Gastroesophageal sphincter (tissue), 4 donors: ENCODE measurements around the gene SRPK2. TPM values are rescaled to one million over a fixed set of nuclear protein-coding genes. Genes with fewer than 3 reads are reported as not detected.
"Not testable (repeated sequence)": the region's sequence is repeated elsewhere in the genome, so short reads cannot be mapped to it uniquely, and the experiment has no call there.

Experiments
- ATAC-seq: fragments of 150-250 bp; one replicate; pipeline ENCODE4 v1.9.1; 2016; ENCODE audit warnings: mild to moderate bottlenecking, moderate library complexity
- H3K27ac ChIP-seq, 4 donors: fragments of 200-600 bp; sonication (generic) in 3 of 4; 1 replicate in 3 of 4; 2 replicates in 1 of 4; pipeline ENCODE4 v1.5.1; 2016 to 2019
- H3K27me3 ChIP-seq: fragments of 200-600 bp; sonication (generic); one replicate; pipeline ENCODE4 v1.5.1; 2019
- H3K36me3 ChIP-seq, 2 donors: fragments of 200-600 bp; sonication (generic); one replicate each; pipeline ENCODE4 v1.5.1; 2019; ENCODE audit warnings: control low read depth in 1 of 2
- H3K4me1 ChIP-seq, 3 donors: fragments of 200-600 bp; sonication (generic); 1 replicate in 2 of 3; 2 replicates in 1 of 3; pipeline ENCODE4 v1.5.1; 2016 to 2019; ENCODE audit warnings: control low read depth in 2 of 3
- H3K4me3 ChIP-seq, 2 donors: fragments of 200-600 bp; sonication (generic); one replicate each; pipeline ENCODE4 v1.5.1; 2019; ENCODE audit warnings: mild to moderate bottlenecking in 1 of 2, moderate library complexity in 1 of 2
- H3K9me3 ChIP-seq, 3 donors: fragments of 200-600 bp; sonication (generic); one replicate each; pipeline ENCODE4 v1.5.1; 2017 to 2019; ENCODE audit warnings: control low read depth in 2 of 3
- EP300 ChIP-seq: sonication (generic); formaldehyde crosslinking; IDR thresholded peaks from one replicate; pipeline ENCODE4 v1.6.1; 2017; ENCODE audit warnings: antibody characterized with exemption, mild to moderate bottlenecking
- POLR2A ChIP-seq, 2 donors: fragments of 450-650 bp; IDR thresholded peaks; one replicate each; pipeline ENCODE4 v1.6.1; 2017; ENCODE audit warnings: antibody characterized with exemption in 2 of 2, mild to moderate bottlenecking in 2 of 2, moderate library complexity in 1 of 2
- POLR2AphosphoS5 ChIP-seq: sonication (generic); formaldehyde crosslinking; IDR thresholded peaks from one replicate; pipeline ENCODE4 v1.6.1; 2017; ENCODE audit warnings: antibody characterized with exemption
- WGBS, 2 donors: methylation state at CpG; one replicate each; pipeline ENCODE4 v1.1.5; 2018; ENCODE audit warnings: low coverage in 1 of 2; 5-methylcytosine and 5-hydroxymethylcytosine counted together
- total RNA-seq, 4 donors: library from RNA; depleted of rRNA; stranded (reverse); fragments of >200 nt; gene quantifications; one replicate each; pipeline ENCODE4 v1.1.0, GENCODE V29; 2016
- TF ChIP-seq, protein P1 (sequence below), 4 experiments: fragments of 200-600 bp in 2 of 4; fragments of 450-650 bp in 2 of 4; sonication (generic) in 1 of 4; IDR thresholded peaks; one replicate each; pipeline ENCODE4 v1.5.1; 2017 to 2019; ENCODE audit warnings: antibody characterized with exemption in 4 of 4, mild to moderate bottlenecking in 2 of 4, moderate library complexity in 2 of 4

Gene SRPK2
- total RNA-seq, 4 donors from 2014 or later = 41.7 to 47.9 (median 43.8) TPM

DNA sequence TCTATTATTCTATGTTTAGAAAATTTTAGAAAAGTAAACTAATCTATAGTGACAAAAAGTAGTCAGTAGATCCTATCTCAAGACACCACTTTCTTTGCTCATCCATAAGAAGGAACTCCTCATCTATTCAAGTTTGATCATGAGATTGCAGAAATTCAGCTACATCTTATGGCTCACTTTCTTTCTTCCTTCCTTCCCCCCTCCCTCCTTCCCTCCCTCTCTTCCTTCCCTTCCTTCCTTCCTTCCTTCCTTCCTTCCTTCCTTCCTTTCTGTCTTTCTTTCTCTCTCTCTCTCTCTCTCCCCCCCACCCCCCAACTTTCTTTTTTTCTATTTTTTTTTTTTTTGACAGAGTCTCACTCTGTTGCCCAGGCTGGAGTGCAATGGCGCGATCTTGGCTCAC is 35.3 kb upstream of the SRPK2 start:
- no peaks in the 10 kb centered on the region for H3K9me3 ChIP-seq
- WGBS, 2 donors = 100% methylated on average over 2 of the region's 2 CpGs

DNA sequence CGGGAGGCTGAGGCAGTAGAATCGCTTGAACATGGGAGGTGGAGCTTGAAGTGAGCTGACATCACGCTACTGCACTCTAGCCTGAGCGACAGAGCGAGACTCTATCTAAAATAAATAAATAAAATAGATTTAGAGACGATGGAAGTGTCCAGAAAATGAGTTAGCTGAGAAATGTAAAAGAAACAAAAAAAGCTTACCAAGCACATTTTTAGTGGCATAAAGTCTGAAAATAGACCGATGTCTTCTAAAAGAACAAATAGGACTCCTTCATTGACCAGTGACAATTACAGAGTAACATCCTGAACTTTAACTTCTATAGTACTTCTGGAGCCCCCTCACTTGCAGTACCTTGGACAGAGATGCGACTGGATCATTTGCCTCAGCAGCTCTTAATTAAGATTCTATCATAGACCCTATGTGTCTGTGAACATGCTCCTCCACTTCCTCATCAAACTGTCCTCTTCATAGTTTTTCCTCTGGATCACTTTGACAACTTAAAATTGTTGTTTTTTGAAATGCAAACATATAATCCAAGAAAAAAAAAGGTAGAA is 25.2 kb upstream of the SRPK2 start:
- Histone ChIP-seq H3K9me3 (no peaks in the 10 kb centered on the region), H3K4me1 (no peaks in the 10 kb centered on the region), H3K27ac (no peak overlapping the region), H3K36me3 (no peaks in the 10 kb centered on the region), H3K4me3 (no peak overlapping the region), H3K27me3 (no peaks in the 10 kb centered on the region)
- TF ChIP-seq POLR2A (IDR thresholded peaks at IDR 0.05) (no peak), POLR2AphosphoS5 (no peak), EP300 (no peak)
- TF ChIP-seq, protein P1, sequence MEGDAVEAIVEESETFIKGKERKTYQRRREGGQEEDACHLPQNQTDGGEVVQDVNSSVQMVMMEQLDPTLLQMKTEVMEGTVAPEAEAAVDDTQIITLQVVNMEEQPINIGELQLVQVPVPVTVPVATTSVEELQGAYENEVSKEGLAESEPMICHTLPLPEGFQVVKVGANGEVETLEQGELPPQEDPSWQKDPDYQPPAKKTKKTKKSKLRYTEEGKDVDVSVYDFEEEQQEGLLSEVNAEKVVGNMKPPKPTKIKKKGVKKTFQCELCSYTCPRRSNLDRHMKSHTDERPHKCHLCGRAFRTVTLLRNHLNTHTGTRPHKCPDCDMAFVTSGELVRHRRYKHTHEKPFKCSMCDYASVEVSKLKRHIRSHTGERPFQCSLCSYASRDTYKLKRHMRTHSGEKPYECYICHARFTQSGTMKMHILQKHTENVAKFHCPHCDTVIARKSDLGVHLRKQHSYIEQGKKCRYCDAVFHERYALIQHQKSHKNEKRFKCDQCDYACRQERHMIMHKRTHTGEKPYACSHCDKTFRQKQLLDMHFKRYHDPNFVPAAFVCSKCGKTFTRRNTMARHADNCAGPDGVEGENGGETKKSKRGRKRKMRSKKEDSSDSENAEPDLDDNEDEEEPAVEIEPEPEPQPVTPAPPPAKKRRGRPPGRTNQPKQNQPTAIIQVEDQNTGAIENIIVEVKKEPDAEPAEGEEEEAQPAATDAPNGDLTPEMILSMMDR (IDR thresholded peaks at IDR 0.05) = no peak
- 57 to 62% methylated on average over 6 to 8 of the region's 8 CpGs for WGBS, 2 donors
- no peak for ATAC-seq

More for the DNA sequence above, 35.3 kb upstream of the SRPK2 start:
- Histone ChIP-seq H3K4me3 (no peak overlapping the region), H3K27ac (no peak overlapping the region), H3K27me3 (no peaks in the 10 kb centered on the region), H3K4me1 (no peaks in the 10 kb centered on the region), H3K36me3 (no peaks in the 10 kb centered on the region)
- no peak for ATAC-seq
- TF ChIP-seq POLR2AphosphoS5 = no peak
- TF ChIP-seq, protein P1 (IDR thresholded peaks at IDR 0.05) = no peak
- TF ChIP-seq POLR2A (IDR thresholded peaks at IDR 0.05) = no peak
- no peak for TF ChIP-seq EP300

DNA sequence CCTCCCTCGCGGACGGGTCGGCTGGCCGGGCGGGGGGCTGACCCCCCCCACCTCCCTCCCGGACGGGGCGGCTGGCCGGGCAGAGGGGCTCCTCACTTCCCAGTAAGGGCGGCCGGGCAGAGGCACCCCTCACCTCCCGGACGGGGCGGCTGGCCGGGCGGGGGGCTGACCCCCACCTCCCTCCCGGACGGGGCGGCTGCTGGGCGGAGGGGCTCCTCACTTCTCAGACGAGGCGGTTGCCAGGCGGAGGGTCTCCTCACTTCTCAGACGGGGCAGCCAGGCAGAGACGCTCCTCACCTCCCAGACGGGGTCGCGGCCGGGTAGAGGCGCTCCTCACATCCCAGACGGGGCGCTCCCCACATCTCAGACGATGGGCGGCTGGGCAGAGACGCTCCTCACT is 22.1 kb upstream of the SRPK2 start:
- not testable (repeated sequence) for H3K27me3 ChIP-seq, H3K27ac ChIP-seq, ATAC-seq, H3K4me3 ChIP-seq, H3K4me1 ChIP-seq, H3K36me3 ChIP-seq, H3K9me3 ChIP-seq
- no CpG with 5 or more reads among the region's 36 CpGs for WGBS, 2 donors

DNA sequence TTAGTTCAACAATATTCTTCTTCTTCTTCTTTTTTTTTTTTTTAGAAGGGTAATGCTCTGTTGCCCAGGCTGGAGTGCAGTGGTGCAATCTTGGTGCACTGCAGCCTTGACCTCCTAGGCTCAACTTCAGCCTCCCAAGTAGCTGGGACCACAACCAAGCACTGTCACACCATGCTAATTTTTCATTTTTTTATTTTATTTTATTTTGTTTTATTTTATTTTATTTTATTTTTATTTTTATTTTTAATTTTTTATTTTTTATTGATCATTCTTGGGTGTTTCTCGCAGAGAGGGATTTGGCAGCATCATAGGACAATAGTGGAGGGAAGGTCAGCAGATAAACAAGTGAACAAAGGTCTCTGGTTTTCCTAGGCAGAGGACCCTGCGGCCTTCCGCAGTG is 21.1 kb upstream of the SRPK2 start:
- not testable (repeated sequence) for H3K27me3 ChIP-seq, H3K36me3 ChIP-seq, H3K4me1 ChIP-seq, H3K27ac ChIP-seq, H3K4me3 ChIP-seq, H3K9me3 ChIP-seq, ATAC-seq
- WGBS, 2 donors = no CpG with 5 or more reads among the region's 3 CpGs

DNA sequence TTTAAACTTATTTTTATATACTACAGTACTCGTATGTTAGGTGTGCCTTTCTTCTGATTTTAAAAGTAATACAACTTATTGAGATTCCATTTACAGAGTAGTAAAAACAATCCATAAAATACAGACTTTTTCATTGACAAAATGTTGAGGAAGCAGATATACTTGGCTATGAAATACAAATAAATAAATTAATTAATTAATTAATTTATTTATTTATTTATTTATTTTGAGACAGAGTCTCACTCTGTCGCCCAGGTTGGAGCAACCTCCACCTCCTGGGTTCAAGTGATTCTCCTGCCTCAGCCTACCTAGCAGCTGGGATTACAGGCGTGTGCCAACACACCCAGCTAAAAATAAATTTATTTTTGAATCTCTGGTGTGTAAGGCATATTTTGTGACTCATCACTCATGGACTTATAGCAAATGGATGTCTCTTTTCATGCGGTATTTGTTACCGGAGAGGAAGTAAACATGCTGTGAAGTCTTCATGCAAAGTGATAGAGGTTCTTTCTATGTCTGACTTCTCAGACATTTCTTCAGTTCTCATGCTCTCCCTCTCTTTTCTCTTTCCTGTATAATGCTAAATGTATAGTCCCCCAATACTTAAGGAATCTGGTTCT is 20.2 kb upstream of the SRPK2 start:
- Histone ChIP-seq H3K4me1 (no peaks in the 10 kb centered on the region), H3K36me3 (no peaks in the 10 kb centered on the region), H3K27me3 (peaks cover 5% of the 10 kb centered on the region), H3K4me3 (no peak overlapping the region), H3K9me3 (no peaks in the 10 kb centered on the region), H3K27ac (no peak overlapping the region)
- no peak for TF ChIP-seq POLR2A (IDR thresholded peaks at IDR 0.05)
- TF ChIP-seq POLR2AphosphoS5 = no peak
- TF ChIP-seq, protein P1 (IDR thresholded peaks at IDR 0.05) = no peak
- no peak for TF ChIP-seq EP300
- WGBS, 2 donors = 88 to 89% methylated on average over 4 to 5 of the region's 5 CpGs
- ATAC-seq = no peak

DNA sequence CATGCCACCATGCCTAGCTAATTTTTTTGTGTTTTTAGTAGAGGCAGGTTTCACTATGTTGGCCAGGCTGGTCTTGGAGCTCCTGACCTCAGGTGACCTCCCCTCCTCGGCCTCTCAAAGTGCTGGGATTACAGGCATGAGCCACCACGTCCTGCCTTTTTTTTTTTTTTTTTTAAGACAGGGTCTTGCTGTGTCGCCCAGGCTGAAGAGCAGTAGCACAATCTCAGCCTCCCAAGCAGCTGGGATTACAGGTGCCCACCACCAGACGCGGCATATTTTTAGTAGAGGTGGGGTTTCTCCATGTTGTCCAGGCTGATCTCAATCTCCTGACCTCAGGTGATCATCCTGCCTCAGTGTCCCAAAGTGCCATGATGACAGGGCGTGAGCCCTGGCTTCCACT is 14.4 kb upstream of the SRPK2 start:
- no peak for ATAC-seq
- TF ChIP-seq, protein P1 (IDR thresholded peaks at IDR 0.05) = no peak
- TF ChIP-seq POLR2AphosphoS5 = no peak
- no peak for TF ChIP-seq EP300
- no peak for TF ChIP-seq POLR2A (IDR thresholded peaks at IDR 0.05)
- H3K36me3 ChIP-seq = no peaks in the 10 kb centered on the region
- no peaks in the 10 kb centered on the region for H3K9me3 ChIP-seq
- H3K4me3 ChIP-seq = no peak overlapping the region
- no peaks in the 10 kb centered on the region for H3K4me1 ChIP-seq
- 80 to 100% methylated on average over 3 to 4 of the region's 6 CpGs for WGBS, 2 donors
- no peak overlapping the region for H3K27ac ChIP-seq
- peaks cover 5% of the 10 kb centered on the region for H3K27me3 ChIP-seq
